DOHH2 (cell line): Measurements from ENCODE around the gene BAG5.

Experiments used
- EZH2phosphoT487 ChIP-seq: fragments of 200-600 bp; sonication (generic); IDR thresholded peaks from 2 replicates; pipeline ENCODE4 v1.6.1; 2017; ENCODE audit warnings: borderline replicate concordance, mild to moderate bottlenecking, antibody characterized with exemption, low read length, moderate library complexity, mixed read lengths
- TF ChIP-seq, protein P1 (sequence below): fragments of 200-600 bp; sonication (generic); IDR thresholded peaks from one replicate; pipeline ENCODE4 v1.5.1; 2014; ENCODE audit warnings: antibody characterized with exemption, mild to moderate bottlenecking, low read depth, low read length; ENCODE audit not compliant: poor library complexity, severe bottlenecking

DNA sequence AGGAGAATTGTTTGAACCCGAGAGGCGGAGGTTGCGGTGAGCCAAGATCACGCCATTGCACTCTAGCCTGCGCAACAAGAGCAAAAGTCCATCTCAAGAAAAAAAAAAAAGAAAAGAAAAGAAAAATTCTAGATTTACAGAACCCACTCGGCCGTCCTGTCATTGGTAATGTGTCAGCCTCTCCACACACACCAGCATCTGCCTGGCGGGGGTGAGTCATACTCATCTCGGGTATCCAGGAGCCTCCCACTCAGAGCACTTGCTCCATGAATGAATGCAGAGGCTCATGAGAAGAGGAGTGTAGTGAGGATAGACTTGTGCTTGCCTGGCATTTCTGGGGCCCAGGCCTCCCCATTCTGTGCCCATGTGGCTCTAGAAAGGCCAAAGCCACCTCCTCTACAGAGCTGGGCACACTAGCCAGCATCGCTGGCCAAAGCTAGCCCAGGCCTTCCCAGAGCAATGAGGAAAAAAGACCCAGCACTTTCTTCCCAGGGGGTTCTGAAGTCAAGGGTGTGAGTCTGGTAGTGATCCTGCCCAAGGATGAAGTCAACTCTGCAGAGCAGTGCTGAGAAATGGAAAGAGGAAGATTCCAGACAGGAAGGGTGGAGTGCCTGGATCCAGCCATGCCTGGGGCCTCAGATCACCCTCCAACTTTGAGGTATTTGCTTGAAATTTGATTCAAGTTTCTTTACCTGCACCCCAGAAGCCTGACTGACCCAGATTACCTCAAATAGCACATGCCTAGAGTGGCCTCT is 35.3 kb upstream of the BAG5 start:
- TF ChIP-seq, protein P1, sequence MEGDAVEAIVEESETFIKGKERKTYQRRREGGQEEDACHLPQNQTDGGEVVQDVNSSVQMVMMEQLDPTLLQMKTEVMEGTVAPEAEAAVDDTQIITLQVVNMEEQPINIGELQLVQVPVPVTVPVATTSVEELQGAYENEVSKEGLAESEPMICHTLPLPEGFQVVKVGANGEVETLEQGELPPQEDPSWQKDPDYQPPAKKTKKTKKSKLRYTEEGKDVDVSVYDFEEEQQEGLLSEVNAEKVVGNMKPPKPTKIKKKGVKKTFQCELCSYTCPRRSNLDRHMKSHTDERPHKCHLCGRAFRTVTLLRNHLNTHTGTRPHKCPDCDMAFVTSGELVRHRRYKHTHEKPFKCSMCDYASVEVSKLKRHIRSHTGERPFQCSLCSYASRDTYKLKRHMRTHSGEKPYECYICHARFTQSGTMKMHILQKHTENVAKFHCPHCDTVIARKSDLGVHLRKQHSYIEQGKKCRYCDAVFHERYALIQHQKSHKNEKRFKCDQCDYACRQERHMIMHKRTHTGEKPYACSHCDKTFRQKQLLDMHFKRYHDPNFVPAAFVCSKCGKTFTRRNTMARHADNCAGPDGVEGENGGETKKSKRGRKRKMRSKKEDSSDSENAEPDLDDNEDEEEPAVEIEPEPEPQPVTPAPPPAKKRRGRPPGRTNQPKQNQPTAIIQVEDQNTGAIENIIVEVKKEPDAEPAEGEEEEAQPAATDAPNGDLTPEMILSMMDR: no peak
- no peak for TF ChIP-seq EZH2phosphoT487
